Measurements from ENCODE around the gene WARS2.
A peak's percentile ranks its signal among the peaks of the same experiment; 100 is the strongest.

WARS2 gene

DNA sequence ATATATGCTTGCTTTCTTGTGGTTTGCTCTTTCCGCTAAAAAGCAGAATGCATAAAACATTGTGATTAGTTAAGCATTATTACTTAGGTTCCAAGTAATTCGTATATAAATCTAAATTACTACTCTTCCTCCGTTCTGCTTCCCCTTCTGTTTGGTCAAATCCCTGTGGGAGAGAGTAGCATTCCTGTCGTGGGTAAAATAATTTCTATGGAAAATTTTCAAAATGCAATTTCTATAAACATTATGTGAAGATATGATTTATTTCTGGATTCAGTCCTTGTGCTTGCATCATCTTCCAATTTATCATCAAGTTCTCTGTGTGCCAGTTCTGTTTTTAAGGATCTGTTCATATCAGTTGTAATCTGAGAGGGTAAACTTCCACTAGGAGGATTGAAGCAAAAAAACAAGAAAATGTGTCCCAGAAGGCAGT is 7.2 kb upstream of the WARS2 start:
- TF ChIP-seq SUZ12 (IDR thresholded peaks at IDR 0.05; ENCODE audit: extremely low read depth, insufficient read depth, insufficient read length) (no peak), YY1 (IDR thresholded peaks at IDR 0.05; ENCODE audit: insufficient read depth, insufficient read length) (no peak), ZNF274 (IDR thresholded peaks at IDR 0.05; ENCODE audit: low read depth, low read length) (no peak)
- Histone ChIP-seq H3K9me3 (ENCODE audit: insufficient read depth, low read length) (no peaks in the 10 kb centered on the region), H3K9ac (ENCODE audit: insufficient read length, low read depth) (no peak overlapping the region)

DNA sequence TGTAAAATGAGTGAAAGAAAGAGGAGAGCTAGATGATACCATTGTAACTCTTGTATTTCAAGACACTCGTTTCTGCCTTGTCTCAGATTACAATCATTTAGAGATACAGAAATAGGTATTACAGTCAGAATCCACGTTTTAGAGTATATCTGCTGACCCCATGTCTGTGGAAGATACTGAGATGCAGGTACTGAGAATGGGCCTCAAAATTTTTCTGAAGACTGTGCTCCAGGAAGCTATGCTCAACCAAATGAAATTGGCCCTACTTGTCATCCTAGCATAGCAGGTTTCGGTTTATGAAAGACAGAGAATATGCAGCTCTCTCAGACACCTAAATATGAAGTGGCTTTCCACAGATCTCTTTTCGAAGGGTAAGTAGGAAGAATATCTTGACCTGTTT is 6.0 kb upstream of the WARS2 start:
- Histone ChIP-seq H3K4me3 (ENCODE audit: insufficient read length, low read depth) (no peak overlapping the region), H3K9ac (ENCODE audit: insufficient read length, low read depth) (no peak overlapping the region), H3K4me1 (ENCODE audit: insufficient read depth, insufficient read length) (no peaks in the 10 kb centered on the region), H3K27me3 (ENCODE audit: insufficient read depth, insufficient read length) (no peaks in the 10 kb centered on the region), H3K36me3 (ENCODE audit: insufficient read depth, insufficient read length, low read length) (peaks cover 54% of the 10 kb centered on the region), H3K9me3 (ENCODE audit: insufficient read depth, low read length) (no peaks in the 10 kb centered on the region)
- TF ChIP-seq YY1 (IDR thresholded peaks at IDR 0.05; ENCODE audit: insufficient read depth, insufficient read length) (no peak), ZNF274 (IDR thresholded peaks at IDR 0.05; ENCODE audit: low read depth, low read length) (no peak), SUZ12 (IDR thresholded peaks at IDR 0.05; ENCODE audit: extremely low read depth, insufficient read depth, insufficient read length) (no peak)
- DNase-seq (ENCODE audit: low read depth, low spot score) = no peak

More for the DNA sequence above, 7.2 kb upstream of the WARS2 start:
- Histone ChIP-seq H3K36me3 (ENCODE audit: insufficient read depth, insufficient read length, low read length) (peaks cover 51% of the 10 kb centered on the region), H3K4me1 (ENCODE audit: insufficient read depth, insufficient read length) (no peaks in the 10 kb centered on the region), H3K4me3 (ENCODE audit: insufficient read length, low read depth) (no peak overlapping the region), H3K27me3 (ENCODE audit: insufficient read depth, insufficient read length) (no peaks in the 10 kb centered on the region)
- no peak for DNase-seq (ENCODE audit: low read depth, low spot score)

DNA sequence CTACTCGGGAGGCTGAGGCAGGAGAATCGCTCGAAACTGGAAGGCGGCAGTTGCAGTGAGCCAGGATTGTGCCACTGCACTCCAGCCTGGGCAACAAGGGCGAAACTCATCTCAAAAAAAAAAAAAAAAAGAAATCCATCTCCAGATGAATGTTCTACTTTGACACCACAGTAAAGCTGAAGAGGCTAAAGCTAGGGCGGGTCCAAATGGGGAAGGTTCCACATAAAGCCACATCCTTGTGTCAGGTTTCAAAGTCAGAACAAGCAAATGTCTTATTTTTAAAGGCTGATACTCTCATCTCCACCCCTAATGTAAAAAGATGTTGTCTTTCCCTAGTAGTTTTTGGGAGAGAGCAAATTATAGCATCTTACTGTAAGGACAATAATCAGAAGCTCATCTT is 4.4 kb upstream of the WARS2 start:
- DNase-seq (ENCODE audit: low read depth, low spot score) = no peak
- Histone ChIP-seq H3K9me3 (ENCODE audit: insufficient read depth, low read length) (no peaks in the 10 kb centered on the region), H3K36me3 (ENCODE audit: insufficient read depth, insufficient read length, low read length) (peaks cover 46% of the 10 kb centered on the region), H3K4me1 (ENCODE audit: insufficient read depth, insufficient read length) (no peaks in the 10 kb centered on the region), H3K4me3 (ENCODE audit: insufficient read length, low read depth) (no peak overlapping the region), H3K27me3 (ENCODE audit: insufficient read depth, insufficient read length) (no peaks in the 10 kb centered on the region), H3K9ac (ENCODE audit: insufficient read length, low read depth) (no peak overlapping the region)
- TF ChIP-seq SUZ12 (IDR thresholded peaks at IDR 0.05; ENCODE audit: extremely low read depth, insufficient read depth, insufficient read length) = no peak
- no peak for TF ChIP-seq ZNF274 (IDR thresholded peaks at IDR 0.05; ENCODE audit: low read depth, low read length)
- no peak for TF ChIP-seq YY1 (IDR thresholded peaks at IDR 0.05; ENCODE audit: insufficient read depth, insufficient read length)

DNA sequence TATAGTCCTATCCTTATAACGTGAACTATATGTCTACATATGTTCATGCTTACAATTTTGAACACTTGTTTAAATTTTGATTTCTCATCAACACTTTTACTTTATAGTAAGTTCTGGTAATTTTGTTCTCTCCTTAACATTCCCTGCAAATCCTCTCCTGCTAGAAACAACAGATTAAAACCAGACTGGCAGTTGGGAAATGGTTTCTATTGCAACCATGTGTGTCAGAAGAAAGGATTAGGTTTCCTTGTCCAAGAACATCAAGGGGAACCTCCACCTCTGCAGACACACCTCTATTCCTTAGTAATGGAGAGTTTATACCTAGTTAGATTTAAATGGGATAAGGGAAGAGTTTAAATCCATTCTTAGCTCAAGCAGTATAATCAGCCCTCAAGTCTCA is 3.3 kb upstream of the WARS2 start:
- TF ChIP-seq ZNF274 (IDR thresholded peaks at IDR 0.05; ENCODE audit: low read depth, low read length) (no peak), YY1 (IDR thresholded peaks at IDR 0.05; ENCODE audit: insufficient read depth, insufficient read length) (no peak), SUZ12 (IDR thresholded peaks at IDR 0.05; ENCODE audit: extremely low read depth, insufficient read depth, insufficient read length) (no peak)
- DNase-seq (ENCODE audit: low read depth, low spot score) = no peak
- H3K9ac ChIP-seq (ENCODE audit: insufficient read length, low read depth) = no peak overlapping the region

DNA sequence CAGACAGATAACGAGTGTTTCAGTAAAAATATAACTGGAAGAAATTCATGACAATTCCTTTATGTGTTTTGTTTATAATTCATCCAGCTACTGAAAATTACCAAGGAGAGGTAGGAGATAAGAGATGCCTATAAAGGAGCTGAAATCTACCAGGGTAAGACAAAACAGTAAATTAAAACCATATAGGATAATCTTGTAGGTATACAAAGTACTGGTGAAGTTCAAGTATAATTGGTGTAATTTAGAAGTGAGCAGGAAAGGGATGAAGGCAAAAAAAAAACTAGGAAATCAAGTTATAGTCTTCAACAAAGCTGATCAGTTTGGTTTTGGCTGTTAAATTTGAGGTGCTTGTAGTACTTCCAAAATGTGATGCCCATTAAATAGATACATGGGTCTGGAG is 1.2 kb upstream of the WARS2 start:
- Histone ChIP-seq H3K4me1 (ENCODE audit: insufficient read depth, insufficient read length) (no peaks in the 10 kb centered on the region), H3K9ac (ENCODE audit: insufficient read length, low read depth) (peak overlapping the region; percentile 87), H3K27me3 (ENCODE audit: insufficient read depth, insufficient read length) (no peaks in the 10 kb centered on the region), H3K9me3 (ENCODE audit: insufficient read depth, low read length) (no peaks in the 10 kb centered on the region), H3K36me3 (ENCODE audit: insufficient read depth, insufficient read length, low read length) (peaks cover 32% of the 10 kb centered on the region), H3K4me3 (ENCODE audit: insufficient read length, low read depth) (no peak overlapping the region)
- DNase-seq (ENCODE audit: low read depth, low spot score) = no peak
- TF ChIP-seq ZNF274 (IDR thresholded peaks at IDR 0.05; ENCODE audit: low read depth, low read length) = no peak
- no peak for TF ChIP-seq SUZ12 (IDR thresholded peaks at IDR 0.05; ENCODE audit: extremely low read depth, insufficient read depth, insufficient read length)
- TF ChIP-seq YY1 (IDR thresholded peaks at IDR 0.05; ENCODE audit: insufficient read depth, insufficient read length) = no peak

More for the DNA sequence above, 3.3 kb upstream of the WARS2 start:
- H3K4me1 ChIP-seq (ENCODE audit: insufficient read depth, insufficient read length) = no peaks in the 10 kb centered on the region
- no peaks in the 10 kb centered on the region for H3K27me3 ChIP-seq (ENCODE audit: insufficient read depth, insufficient read length)
- no peak overlapping the region for H3K4me3 ChIP-seq (ENCODE audit: insufficient read length, low read depth)
- no peaks in the 10 kb centered on the region for H3K9me3 ChIP-seq (ENCODE audit: insufficient read depth, low read length)
- peaks cover 46% of the 10 kb centered on the region for H3K36me3 ChIP-seq (ENCODE audit: insufficient read depth, insufficient read length, low read length)

DNA sequence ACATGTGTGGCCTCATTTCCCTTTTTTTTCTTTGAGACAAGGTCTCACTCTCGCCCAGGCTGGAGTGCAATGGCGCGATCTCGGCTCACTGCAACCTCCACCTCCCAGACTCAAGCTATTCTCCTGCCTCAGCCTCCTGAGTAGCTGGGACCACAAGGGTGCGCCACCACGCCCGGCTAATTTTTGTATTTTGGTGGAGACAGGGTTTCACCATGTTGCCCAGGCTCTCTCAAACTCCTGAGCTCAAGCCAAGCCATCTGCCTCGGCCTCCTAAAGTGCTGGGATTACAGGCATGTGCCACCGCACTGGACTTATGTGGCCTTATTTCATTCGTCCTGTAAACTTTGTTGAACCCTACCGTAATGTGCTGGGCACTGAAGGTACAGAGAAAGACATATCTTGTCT is 569 bp upstream of the WARS2 start:
- peak; percentile 25 for DNase-seq (ENCODE audit: low read depth, low spot score)
- no peak for TF ChIP-seq YY1 (IDR thresholded peaks at IDR 0.05; ENCODE audit: insufficient read depth, insufficient read length)
- no peak for TF ChIP-seq SUZ12 (IDR thresholded peaks at IDR 0.05; ENCODE audit: extremely low read depth, insufficient read depth, insufficient read length)
- no peak for TF ChIP-seq ZNF274 (IDR thresholded peaks at IDR 0.05; ENCODE audit: low read depth, low read length)
- peak overlapping the region; percentile 66 for H3K4me3 ChIP-seq (ENCODE audit: insufficient read length, low read depth)

DNA sequence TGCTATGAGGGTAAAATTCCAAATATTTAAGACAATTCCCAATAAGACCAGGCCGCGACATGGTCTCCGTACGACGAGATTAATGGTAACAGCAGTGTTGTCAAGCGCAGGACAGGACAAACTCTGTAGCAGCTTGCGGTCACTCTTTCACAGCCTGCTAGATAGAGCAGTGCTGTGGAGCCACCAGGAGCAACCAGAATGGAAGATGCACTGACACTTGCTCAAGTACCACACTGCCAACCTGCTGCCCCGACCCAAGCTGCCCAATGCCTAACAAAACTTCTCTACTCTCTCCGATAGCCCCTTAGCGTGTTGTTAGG is 636 bp downstream of the WARS2 start:
- no peaks in the 10 kb centered on the region for H3K4me1 ChIP-seq (ENCODE audit: insufficient read depth, insufficient read length)
- peaks cover 24% of the 10 kb centered on the region for H3K36me3 ChIP-seq (ENCODE audit: insufficient read depth, insufficient read length, low read length)
- H3K27me3 ChIP-seq (ENCODE audit: insufficient read depth, insufficient read length) = no peaks in the 10 kb centered on the region
- peak overlapping the region; percentile 66 for H3K4me3 ChIP-seq (ENCODE audit: insufficient read length, low read depth)
- TF ChIP-seq ZNF274 (IDR thresholded peaks at IDR 0.05; ENCODE audit: low read depth, low read length) (no peak), SUZ12 (IDR thresholded peaks at IDR 0.05; ENCODE audit: extremely low read depth, insufficient read depth, insufficient read length) (no peak), YY1 (IDR thresholded peaks at IDR 0.05; ENCODE audit: insufficient read depth, insufficient read length) (no peak)
- no peak for DNase-seq (ENCODE audit: low read depth, low spot score)
- H3K9me3 ChIP-seq (ENCODE audit: insufficient read depth, low read length) = no peaks in the 10 kb centered on the region
- H3K9ac ChIP-seq (ENCODE audit: insufficient read length, low read depth) = peak overlapping the region; percentile 62

More for the DNA sequence above, 569 bp upstream of the WARS2 start:
- Histone ChIP-seq H3K27me3 (ENCODE audit: insufficient read depth, insufficient read length) (no peaks in the 10 kb centered on the region), H3K4me1 (ENCODE audit: insufficient read depth, insufficient read length) (no peaks in the 10 kb centered on the region), H3K9me3 (ENCODE audit: insufficient read depth, low read length) (no peaks in the 10 kb centered on the region), H3K9ac (ENCODE audit: insufficient read length, low read depth) (peak overlapping the region; percentile 87), H3K36me3 (ENCODE audit: insufficient read depth, insufficient read length, low read length) (peaks cover 29% of the 10 kb centered on the region)
